ENCODE measurements around the gene USP31.

Gene USP31

GRCh38 chr16:23025692-23026307, 123.5 kb downstream of the USP31 start:
- Histone ChIP-seq H2AFZ (ENCODE audit: low read depth, low read length) (no peak overlapping the region), H4K20me1 (ENCODE audit: insufficient read depth, low read length) (no peaks in the 10 kb centered on the region), H3K36me3 (ENCODE audit: insufficient read depth, low read length) (no peaks in the 10 kb centered on the region), H3K9ac (ENCODE audit: low read depth, low read length) (no peak overlapping the region), H3K79me2 (ENCODE audit: insufficient read depth, low read length) (no peaks in the 10 kb centered on the region), H3K4me3 (ENCODE audit: low read depth in 1 of 2, low read length in 2 of 2) (no peak overlapping the region), H3K4me2 (ENCODE audit: insufficient read depth, low read length) (no peak overlapping the region), H3K27me3 (ENCODE audit: insufficient read depth, low read length, poor library complexity) (no peaks in the 10 kb centered on the region), H3K4me1 (ENCODE audit: insufficient read depth, low read length) (no peaks in the 10 kb centered on the region), H3K27ac (ENCODE audit: low read length) (no peak overlapping the region), H3K9me3 (ENCODE audit: insufficient read depth, low read length, severe bottlenecking) (no peaks in the 10 kb centered on the region)
- ATAC-seq (ENCODE audit: insufficient read depth, low read depth) (no peak), DNase-seq (no peak)
- TF ChIP-seq EZH2 (IDR thresholded peaks at IDR 0.05; ENCODE audit: borderline replicate concordance, low read depth, low read length, severe bottlenecking) (no peak), CTCF (IDR thresholded peaks at IDR 0.05; ENCODE audit: borderline replicate concordance, extremely low read depth, low read length, poor library complexity, severe bottlenecking) (no peak)

GRCh38 chr16:23024044-23024443, 125.2 kb downstream of the USP31 start:
- Histone ChIP-seq H3K9ac (ENCODE audit: low read depth, low read length) (no peak overlapping the region), H3K27me3 (ENCODE audit: insufficient read depth, low read length, poor library complexity) (no peaks in the 10 kb centered on the region), H4K20me1 (ENCODE audit: insufficient read depth, low read length) (no peaks in the 10 kb centered on the region), H2AFZ (ENCODE audit: low read depth, low read length) (no peak overlapping the region), H3K4me2 (ENCODE audit: insufficient read depth, low read length) (no peak overlapping the region), H3K79me2 (ENCODE audit: insufficient read depth, low read length) (no peaks in the 10 kb centered on the region), H3K4me3 (ENCODE audit: low read depth in 1 of 2, low read length in 2 of 2) (no peak overlapping the region), H3K36me3 (ENCODE audit: insufficient read depth, low read length) (no peaks in the 10 kb centered on the region), H3K9me3 (ENCODE audit: insufficient read depth, low read length, severe bottlenecking) (no peaks in the 10 kb centered on the region), H3K27ac (ENCODE audit: low read length) (no peak overlapping the region), H3K4me1 (ENCODE audit: insufficient read depth, low read length) (no peaks in the 10 kb centered on the region)
- TF ChIP-seq CTCF (IDR thresholded peaks at IDR 0.05; ENCODE audit: borderline replicate concordance, extremely low read depth, low read length, poor library complexity, severe bottlenecking), result no peak
- TF ChIP-seq EZH2 (IDR thresholded peaks at IDR 0.05; ENCODE audit: borderline replicate concordance, low read depth, low read length, severe bottlenecking), result no peak
- DNase-seq (no peak), ATAC-seq (ENCODE audit: insufficient read depth, low read depth) (no peak)

- Histone ChIP-seq H3K4me2 (ENCODE audit: insufficient read depth, low read length) (no peak overlapping the region), H2AFZ (ENCODE audit: low read depth, low read length) (no peak overlapping the region), H3K79me2 (ENCODE audit: insufficient read depth, low read length) (no peaks in the 10 kb centered on the region), H3K9me3 (ENCODE audit: insufficient read depth, low read length, severe bottlenecking) (no peaks in the 10 kb centered on the region), H3K27me3 (ENCODE audit: insufficient read depth, low read length, poor library complexity) (no peaks in the 10 kb centered on the region), H3K9ac (ENCODE audit: low read depth, low read length) (no peak overlapping the region), H4K20me1 (ENCODE audit: insufficient read depth, low read length) (no peaks in the 10 kb centered on the region), H3K4me3 (ENCODE audit: low read depth in 1 of 2, low read length in 2 of 2) (no peak overlapping the region), H3K27ac (ENCODE audit: low read length) (no peak overlapping the region), H3K4me1 (ENCODE audit: insufficient read depth, low read length) (no peaks in the 10 kb centered on the region), H3K36me3 (ENCODE audit: insufficient read depth, low read length) (no peaks in the 10 kb centered on the region)
- ATAC-seq (ENCODE audit: insufficient read depth, low read depth) (no peak), DNase-seq (no peak)
- no peak for TF ChIP-seq CTCF (IDR thresholded peaks at IDR 0.05; ENCODE audit: borderline replicate concordance, extremely low read depth, low read length, poor library complexity, severe bottlenecking)
- TF ChIP-seq EZH2 (IDR thresholded peaks at IDR 0.05; ENCODE audit: borderline replicate concordance, low read depth, low read length, severe bottlenecking), result no peak
Observed at GRCh38 chr16:23020084-23020483, 129.2 kb downstream of the USP31 start.
